HPDE6-E6E7 (cell line): Measurements from ENCODE around the gene MGAT4A.
"Not testable (repeated sequence)": the region's sequence is repeated elsewhere in the genome, so short reads cannot be mapped to it uniquely, and the experiment has no call there.

Source experiments
- DNase-seq: peaks from one replicate; pipeline ENCODE4 v3.0.0; 2011; ENCODE audit warnings: missing footprints; ENCODE audit errors: extremely low spot score

MGAT4A gene

GRCh38 chr2:98730053-98730706 lies 752 bp downstream of the MGAT4A start:
- DNase-seq, result no peak

- no peak for DNase-seq
Measured at GRCh38 chr2:98729652-98730051, 1.3 kb downstream of the MGAT4A start.

GRCh38 chr2:98728088-98728718 lies 2.7 kb downstream of the MGAT4A start:
- DNase-seq, result not testable (repeated sequence)

GRCh38 chr2:98727369-98728087 lies 3.4 kb downstream of the MGAT4A start:
- DNase-seq, result no peak

- no peak for DNase-seq
Measured at GRCh38 chr2:98726735-98727368, 4.1 kb downstream of the MGAT4A start.

GRCh38 chr2:98726205-98726604 lies 4.7 kb downstream of the MGAT4A start:
- no peak for DNase-seq

GRCh38 chr2:98720286-98720685 lies 10.6 kb downstream of the MGAT4A start:
- no peak for DNase-seq

- DNase-seq, result no peak
Measured at GRCh38 chr2:98717621-98718020, 13.3 kb downstream of the MGAT4A start.

GRCh38 chr2:98716786-98717185 lies 14.1 kb downstream of the MGAT4A start:
- DNase-seq, result no peak

GRCh38 chr2:98715812-98716451 lies 15.0 kb downstream of the MGAT4A start:
- no peak for DNase-seq

GRCh38 chr2:98713332-98714015 lies 17.5 kb downstream of the MGAT4A start:
- no peak for DNase-seq

- DNase-seq, result no peak
Measured at GRCh38 chr2:98712145-98712544, 18.8 kb downstream of the MGAT4A start.

- no peak for DNase-seq
Measured at GRCh38 chr2:98711506-98711905, 19.4 kb downstream of the MGAT4A start.

- DNase-seq, result no peak
Measured at GRCh38 chr2:98710734-98711133, 20.2 kb downstream of the MGAT4A start.

GRCh38 chr2:98709535-98709934 lies 21.4 kb downstream of the MGAT4A start:
- no peak for DNase-seq

- DNase-seq, result no peak
Measured at GRCh38 chr2:98708396-98709186, 22.3 kb downstream of the MGAT4A start.

GRCh38 chr2:98706591-98706990 lies 24.3 kb downstream of the MGAT4A start:
- no peak for DNase-seq

- DNase-seq, result no peak
Measured at GRCh38 chr2:98705333-98705617, 25.7 kb downstream of the MGAT4A start.

GRCh38 chr2:98704499-98705332 lies 26.2 kb downstream of the MGAT4A start:
- no peak for DNase-seq

- DNase-seq, result no peak
Measured at GRCh38 chr2:98703738-98704137, 27.2 kb downstream of the MGAT4A start.
